Ishikawa (cell line): ENCODE results near the gene ICAM2.
A peak's percentile ranks its signal among the peaks of the same experiment; 100 is the strongest.

Experiments
- CEBPB ChIP-seq: IDR thresholded peaks from 2 replicates; pipeline ENCODE4 v1.6.1; 2012
- CREB1 ChIP-seq: IDR thresholded peaks from 2 replicates; pipeline ENCODE4 v1.6.1; 2012; ENCODE audit warnings: low read depth
- EGR1 ChIP-seq: IDR thresholded peaks from 2 replicates; pipeline ENCODE4 v1.6.1; 2012
- EP300 ChIP-seq: IDR thresholded peaks from 2 replicates; pipeline ENCODE4 v1.6.1; 2012; ENCODE audit warnings: borderline replicate concordance
- FOXM1 ChIP-seq: IDR thresholded peaks from 2 replicates; pipeline ENCODE4 v1.6.1; 2012; ENCODE audit warnings: low read depth, borderline replicate concordance
- MAX ChIP-seq: IDR thresholded peaks from 2 replicates; pipeline ENCODE4 v1.6.1; 2012
- NFIC ChIP-seq: IDR thresholded peaks from 2 replicates; pipeline ENCODE4 v1.6.1; 2012
- RAD21 ChIP-seq: IDR thresholded peaks from 2 replicates; pipeline ENCODE4 v1.6.1; 2012; ENCODE audit warnings: low read depth
- TAF1 ChIP-seq: IDR thresholded peaks from 2 replicates; pipeline ENCODE4 v1.6.1; 2012; ENCODE audit warnings: low read depth, mild to moderate bottlenecking
- TCF12 ChIP-seq: IDR thresholded peaks from 2 replicates; pipeline ENCODE4 v1.6.1; 2012; ENCODE audit warnings: low read depth
- TEAD4 ChIP-seq: IDR thresholded peaks from 2 replicates; pipeline ENCODE4 v1.6.1; 2012
- YY1 ChIP-seq: IDR thresholded peaks from 2 replicates; pipeline ENCODE4 v1.6.1; 2012; ENCODE audit warnings: low read depth
- ZBTB7A ChIP-seq: IDR thresholded peaks from 2 replicates; pipeline ENCODE4 v1.6.1; 2012; ENCODE audit warnings: low read depth
- TF ChIP-seq, protein P1 (sequence below): IDR thresholded peaks from 2 replicates; pipeline ENCODE4 v1.6.1; 2012
- TF ChIP-seq, protein P2 (sequence below): IDR thresholded peaks from 2 replicates; pipeline ENCODE4 v1.6.1; 2012; ENCODE audit warnings: low read depth, mild to moderate bottlenecking

ICAM2 gene

GRCh38 chr17:64016231-64016784, 4.1 kb downstream of the ICAM2 start:
- TF ChIP-seq EP300 (no peak), CEBPB (no peak), EGR1 (no peak), RAD21 (peak; percentile 35)

- TF ChIP-seq, protein P1, sequence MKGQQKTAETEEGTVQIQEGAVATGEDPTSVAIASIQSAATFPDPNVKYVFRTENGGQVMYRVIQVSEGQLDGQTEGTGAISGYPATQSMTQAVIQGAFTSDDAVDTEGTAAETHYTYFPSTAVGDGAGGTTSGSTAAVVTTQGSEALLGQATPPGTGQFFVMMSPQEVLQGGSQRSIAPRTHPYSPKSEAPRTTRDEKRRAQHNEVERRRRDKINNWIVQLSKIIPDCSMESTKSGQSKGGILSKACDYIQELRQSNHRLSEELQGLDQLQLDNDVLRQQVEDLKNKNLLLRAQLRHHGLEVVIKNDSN: no peak
- TF ChIP-seq RAD21 (no peak), FOXM1 (no peak), EGR1 (no peak), CREB1 (no peak), CEBPB (no peak), EP300 (no peak), MAX (no peak), TCF12 (no peak), YY1 (no peak), ZBTB7A (no peak), NFIC (no peak), TEAD4 (no peak), TAF1 (no peak)
- TF ChIP-seq, protein P2, sequence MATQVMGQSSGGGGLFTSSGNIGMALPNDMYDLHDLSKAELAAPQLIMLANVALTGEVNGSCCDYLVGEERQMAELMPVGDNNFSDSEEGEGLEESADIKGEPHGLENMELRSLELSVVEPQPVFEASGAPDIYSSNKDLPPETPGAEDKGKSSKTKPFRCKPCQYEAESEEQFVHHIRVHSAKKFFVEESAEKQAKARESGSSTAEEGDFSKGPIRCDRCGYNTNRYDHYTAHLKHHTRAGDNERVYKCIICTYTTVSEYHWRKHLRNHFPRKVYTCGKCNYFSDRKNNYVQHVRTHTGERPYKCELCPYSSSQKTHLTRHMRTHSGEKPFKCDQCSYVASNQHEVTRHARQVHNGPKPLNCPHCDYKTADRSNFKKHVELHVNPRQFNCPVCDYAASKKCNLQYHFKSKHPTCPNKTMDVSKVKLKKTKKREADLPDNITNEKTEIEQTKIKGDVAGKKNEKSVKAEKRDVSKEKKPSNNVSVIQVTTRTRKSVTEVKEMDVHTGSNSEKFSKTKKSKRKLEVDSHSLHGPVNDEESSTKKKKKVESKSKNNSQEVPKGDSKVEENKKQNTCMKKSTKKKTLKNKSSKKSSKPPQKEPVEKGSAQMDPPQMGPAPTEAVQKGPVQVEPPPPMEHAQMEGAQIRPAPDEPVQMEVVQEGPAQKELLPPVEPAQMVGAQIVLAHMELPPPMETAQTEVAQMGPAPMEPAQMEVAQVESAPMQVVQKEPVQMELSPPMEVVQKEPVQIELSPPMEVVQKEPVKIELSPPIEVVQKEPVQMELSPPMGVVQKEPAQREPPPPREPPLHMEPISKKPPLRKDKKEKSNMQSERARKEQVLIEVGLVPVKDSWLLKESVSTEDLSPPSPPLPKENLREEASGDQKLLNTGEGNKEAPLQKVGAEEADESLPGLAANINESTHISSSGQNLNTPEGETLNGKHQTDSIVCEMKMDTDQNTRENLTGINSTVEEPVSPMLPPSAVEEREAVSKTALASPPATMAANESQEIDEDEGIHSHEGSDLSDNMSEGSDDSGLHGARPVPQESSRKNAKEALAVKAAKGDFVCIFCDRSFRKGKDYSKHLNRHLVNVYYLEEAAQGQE: no peak
Measured at GRCh38 chr17:64015447-64015846, 5.0 kb downstream of the ICAM2 start.

DNA sequence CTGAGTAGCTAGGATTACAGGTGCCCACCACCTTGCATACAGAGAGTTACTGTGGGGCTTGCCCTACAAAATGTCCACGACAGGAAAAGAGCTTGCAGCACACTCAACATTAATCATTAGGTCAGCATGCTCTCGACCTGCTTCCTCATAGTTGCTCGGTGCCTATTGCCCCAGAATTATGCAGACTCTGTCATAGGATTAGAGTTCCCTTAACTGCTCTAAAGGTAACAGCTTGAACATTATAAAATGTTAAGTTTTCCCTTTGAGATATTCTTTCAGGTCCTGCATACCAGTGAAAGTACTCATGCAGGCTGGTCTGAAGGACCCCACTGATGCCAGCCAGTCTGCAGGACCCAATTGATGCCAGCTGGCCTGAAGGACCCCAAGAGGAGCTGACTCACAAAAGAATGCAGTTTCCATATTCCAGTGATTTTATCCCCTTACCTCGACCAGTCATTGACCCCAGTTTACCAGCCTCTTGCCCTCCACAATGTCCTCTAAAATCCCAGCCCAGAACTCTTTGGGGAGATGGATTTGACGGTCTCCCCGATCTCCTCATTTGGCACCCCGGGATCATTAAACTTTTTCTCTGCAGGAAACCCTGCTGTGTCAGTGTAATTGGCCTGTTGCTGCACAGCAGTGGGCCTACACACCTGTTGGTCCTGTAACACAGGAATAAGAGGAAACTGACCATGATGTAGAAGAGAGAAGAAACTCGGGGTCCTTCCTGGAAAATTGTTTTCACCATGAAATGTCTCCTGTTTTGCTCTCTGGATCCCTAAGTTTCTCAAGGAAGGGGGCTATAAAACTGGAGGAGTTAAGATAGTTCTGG, 10.6 kb downstream of the ICAM2 start:
- TF ChIP-seq EP300 (no peak), CEBPB (no peak), RAD21 (no peak), TEAD4 (no peak), NFIC (no peak), FOXM1 (no peak), ZBTB7A (no peak), EGR1 (no peak)
- TF ChIP-seq, protein P2: no peak

- TF ChIP-seq CEBPB (no peak), CREB1 (no peak), EGR1 (no peak), TAF1 (no peak), TCF12 (no peak), ZBTB7A (no peak)
- TF ChIP-seq, protein P2: no peak
Measured at GRCh38 chr17:64008830-64009229, 11.6 kb downstream of the ICAM2 start.

- TF ChIP-seq FOXM1: no peak
- no peak for TF ChIP-seq TEAD4
- no peak for TF ChIP-seq CREB1
- TF ChIP-seq, protein P2: no peak
- no peak for TF ChIP-seq ZBTB7A
- no peak for TF ChIP-seq CEBPB
- TF ChIP-seq NFIC: no peak
- TF ChIP-seq EP300: no peak
Measured at GRCh38 chr17:64008346-64008745, 12.1 kb downstream of the ICAM2 start.
